ENCODE results near the gene HTR3A.

DNA sequence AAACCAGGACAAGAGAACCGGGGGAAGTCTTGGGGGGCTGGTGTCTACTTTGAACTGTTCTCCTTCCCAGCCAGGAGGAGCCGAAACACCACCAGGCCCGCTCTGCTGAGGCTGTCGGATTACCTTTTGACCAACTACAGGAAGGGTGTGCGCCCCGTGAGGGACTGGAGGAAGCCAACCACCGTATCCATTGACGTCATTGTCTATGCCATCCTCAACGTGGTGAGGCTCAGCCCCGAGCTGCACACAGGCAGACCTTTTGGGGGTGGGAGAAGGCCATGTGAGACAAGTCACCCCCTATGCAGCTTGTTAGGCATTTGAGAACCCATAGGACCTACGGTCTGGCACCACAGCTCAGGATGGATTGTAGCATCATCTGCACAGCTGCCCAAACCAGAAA, 2.8 kb downstream of the HTR3A start:
- TF ChIP-seq POLR2A (IDR thresholded peaks at IDR 0.05), result no peak
- TF ChIP-seq, protein P1, sequence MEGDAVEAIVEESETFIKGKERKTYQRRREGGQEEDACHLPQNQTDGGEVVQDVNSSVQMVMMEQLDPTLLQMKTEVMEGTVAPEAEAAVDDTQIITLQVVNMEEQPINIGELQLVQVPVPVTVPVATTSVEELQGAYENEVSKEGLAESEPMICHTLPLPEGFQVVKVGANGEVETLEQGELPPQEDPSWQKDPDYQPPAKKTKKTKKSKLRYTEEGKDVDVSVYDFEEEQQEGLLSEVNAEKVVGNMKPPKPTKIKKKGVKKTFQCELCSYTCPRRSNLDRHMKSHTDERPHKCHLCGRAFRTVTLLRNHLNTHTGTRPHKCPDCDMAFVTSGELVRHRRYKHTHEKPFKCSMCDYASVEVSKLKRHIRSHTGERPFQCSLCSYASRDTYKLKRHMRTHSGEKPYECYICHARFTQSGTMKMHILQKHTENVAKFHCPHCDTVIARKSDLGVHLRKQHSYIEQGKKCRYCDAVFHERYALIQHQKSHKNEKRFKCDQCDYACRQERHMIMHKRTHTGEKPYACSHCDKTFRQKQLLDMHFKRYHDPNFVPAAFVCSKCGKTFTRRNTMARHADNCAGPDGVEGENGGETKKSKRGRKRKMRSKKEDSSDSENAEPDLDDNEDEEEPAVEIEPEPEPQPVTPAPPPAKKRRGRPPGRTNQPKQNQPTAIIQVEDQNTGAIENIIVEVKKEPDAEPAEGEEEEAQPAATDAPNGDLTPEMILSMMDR (IDR thresholded peaks at IDR 0.05), result no peak

Data from adrenal gland (tissue), 5 donors.